GM21786 (cell line): ENCODE data around the gene COBL.

ENCODE experiments used
- ATAC-seq: cut with Tn5 transposase; IDR thresholded peaks from one replicate; pipeline ENCODE4 v1.9.1; 2021; ENCODE audit not compliant: unreplicated experiment

COBL gene

DNA sequence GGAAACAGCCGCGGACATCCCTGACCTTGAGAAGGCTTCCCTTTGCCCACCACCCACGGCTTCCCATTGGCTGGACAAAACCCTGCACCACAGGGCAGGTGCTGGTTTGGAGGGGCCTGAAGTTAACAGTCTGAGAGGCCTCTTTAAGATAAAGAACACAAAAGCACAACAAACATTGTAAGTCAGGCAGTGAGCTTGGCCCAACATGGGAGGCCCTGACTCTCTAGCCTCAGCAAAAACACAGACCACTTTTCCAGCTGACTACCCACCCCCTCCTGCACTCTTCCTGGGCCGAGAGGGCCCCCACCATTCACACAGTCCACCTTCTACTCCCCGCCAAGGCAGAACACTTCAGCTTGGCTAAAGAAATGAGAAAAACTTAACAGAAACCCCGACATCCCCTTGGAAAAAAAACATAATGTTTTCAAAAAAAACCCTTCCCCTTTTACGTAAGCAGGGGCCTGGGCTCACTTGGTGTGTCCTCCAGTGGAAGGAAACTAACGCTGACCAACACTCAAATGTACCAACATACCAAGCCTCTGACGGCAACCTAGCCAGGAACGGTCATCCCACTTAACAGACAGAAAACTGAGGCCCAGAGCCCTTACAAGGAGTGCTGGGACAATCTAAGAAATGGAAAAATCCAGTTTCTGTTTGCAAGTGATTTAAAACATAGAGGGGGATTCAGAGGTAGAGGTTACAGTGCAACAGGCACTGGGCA lies 80.9 kb downstream of the COBL start:
- ATAC-seq: no peak

DNA sequence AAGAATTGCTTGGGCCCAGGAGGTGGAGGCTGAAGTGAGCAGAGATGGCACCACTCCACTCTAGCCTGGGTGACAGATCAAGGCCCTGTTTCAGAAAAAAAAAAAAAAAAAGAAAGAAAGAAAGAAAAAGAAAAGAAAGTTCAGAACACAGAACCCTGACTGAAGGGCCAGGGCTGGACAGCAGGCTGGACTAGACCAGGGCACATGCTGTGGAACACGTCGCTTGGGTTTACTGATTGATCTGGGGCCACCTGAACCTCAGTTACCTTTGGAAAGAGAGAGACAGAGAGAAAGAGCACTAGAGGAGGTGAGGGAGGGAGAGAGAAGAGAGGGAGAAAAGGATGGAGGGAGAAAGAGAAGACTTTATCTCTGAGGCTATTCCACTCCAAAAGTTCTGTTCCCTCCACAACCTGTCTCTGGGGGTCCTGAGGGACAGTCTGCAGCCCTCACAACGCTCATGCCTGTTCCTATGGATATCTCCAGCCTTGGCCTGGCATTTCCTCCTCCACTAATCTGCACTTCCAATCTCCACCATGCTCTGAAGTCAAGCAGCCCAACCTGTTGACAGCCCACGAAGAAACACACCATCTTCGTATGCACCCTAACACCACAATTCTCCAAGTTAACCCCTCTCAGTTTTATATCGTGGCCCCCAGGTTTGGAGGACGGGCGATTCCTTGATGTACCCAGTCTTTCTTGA lies 81.8 kb downstream of the COBL start:
- ATAC-seq: no peak

GRCh38 chr7:51234139-51234538 lies 82.5 kb downstream of the COBL start:
- no peak for ATAC-seq

- no peak for ATAC-seq
These were observed 83.2 kb downstream of the COBL start for GRCh38 chr7:51233374-51233773.

DNA sequence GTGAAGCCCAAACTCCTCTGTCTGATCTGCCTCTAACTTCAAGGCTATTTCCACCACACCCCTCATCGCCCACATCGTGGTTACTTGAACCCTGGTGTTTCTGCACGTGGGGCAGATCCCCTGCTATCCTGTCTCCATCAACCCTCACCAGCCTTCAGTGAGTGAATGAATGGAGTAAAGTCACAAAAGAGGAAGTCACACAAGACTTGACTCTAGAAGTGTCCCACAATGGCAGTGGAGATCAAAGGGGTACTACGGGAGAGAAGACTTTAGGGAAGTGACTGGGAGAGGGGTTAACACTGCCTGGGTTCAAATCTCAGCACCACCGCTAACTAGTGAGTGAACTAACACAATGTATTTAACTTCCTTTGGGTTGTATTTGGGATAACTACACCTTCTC lies 85.9 kb downstream of the COBL start:
- ATAC-seq: no peak

GRCh38 chr7:51230324-51230625 lies 86.3 kb downstream of the COBL start:
- no peak for ATAC-seq

GRCh38 chr7:51229620-51230323 lies 86.8 kb downstream of the COBL start:
- ATAC-seq: no peak

GRCh38 chr7:51229106-51229537 lies 87.5 kb downstream of the COBL start:
- no peak for ATAC-seq

DNA sequence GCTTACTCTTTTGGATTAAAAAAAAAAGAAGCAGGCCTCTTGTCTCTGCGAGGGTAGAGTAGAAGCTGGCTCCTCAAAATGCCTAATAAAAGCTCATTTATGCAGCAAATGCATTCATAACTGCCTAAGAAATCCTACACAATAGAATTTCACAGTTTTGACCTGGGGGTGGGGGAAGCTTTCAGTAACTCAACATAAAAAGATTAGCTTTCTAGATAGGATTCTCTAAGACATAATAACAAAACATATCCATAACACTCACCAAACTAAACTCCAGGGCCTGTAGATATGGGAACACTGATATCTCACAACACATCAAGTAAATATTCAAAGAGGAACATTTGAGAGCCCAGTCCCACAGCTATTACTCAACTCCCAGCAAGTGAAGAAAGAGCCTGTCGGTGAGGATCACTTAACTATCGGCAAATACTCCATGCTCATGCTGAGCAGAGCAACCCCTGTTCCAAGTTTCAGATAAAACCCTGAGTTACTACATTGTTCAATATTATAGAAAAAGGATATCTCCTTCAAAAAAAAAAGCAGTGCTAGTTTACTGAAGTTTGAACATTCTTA lies 88.1 kb downstream of the COBL start:
- no peak for ATAC-seq

DNA sequence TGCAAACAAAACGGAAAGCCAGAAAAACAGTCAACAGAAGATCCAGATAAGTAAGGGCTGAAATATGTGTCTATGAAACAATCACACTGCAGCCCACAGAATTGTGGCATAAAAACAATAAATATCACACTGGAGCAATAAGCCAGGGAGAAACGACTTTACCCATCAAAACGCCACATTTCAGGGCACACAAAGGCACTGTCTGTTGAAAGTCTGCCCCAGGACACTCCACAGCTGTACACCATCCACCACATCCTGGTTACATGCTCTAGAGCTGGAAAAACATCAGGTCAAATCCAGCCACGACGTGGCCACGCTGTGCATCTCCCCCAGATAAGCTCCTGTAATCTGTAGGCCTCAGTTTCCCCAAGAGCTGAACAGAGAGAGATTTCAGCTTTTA lies 88.7 kb downstream of the COBL start:
- ATAC-seq: no peak

DNA sequence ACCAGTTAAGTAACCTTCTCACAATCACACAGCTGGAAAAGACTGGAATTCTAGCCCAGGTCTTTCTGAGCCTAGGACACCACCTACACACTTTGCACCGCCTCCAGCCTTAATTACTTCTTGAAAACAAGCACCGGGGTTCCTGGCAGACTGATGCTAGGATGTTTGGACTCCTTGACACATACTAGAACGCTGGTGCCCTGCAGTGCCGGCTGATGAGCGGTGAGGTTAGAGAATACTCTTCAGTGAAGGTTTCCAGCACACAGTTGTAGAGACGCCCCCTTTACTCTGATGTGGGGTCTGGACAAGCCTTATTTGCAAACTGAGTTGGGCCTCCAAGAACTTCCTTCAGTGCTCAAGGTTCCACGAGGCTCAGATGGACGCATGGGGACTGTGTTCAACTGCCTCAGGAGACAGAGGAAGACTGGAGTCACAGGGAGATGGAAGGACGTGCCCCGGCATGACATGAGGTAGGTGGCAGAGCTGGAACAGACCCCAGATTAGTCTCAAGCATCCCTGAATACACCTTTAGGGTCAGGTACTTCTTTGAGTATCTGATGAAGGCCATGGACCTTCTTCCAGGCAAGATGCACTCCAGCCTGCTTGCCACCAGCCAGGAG lies 89.6 kb downstream of the COBL start:
- no peak for ATAC-seq

DNA sequence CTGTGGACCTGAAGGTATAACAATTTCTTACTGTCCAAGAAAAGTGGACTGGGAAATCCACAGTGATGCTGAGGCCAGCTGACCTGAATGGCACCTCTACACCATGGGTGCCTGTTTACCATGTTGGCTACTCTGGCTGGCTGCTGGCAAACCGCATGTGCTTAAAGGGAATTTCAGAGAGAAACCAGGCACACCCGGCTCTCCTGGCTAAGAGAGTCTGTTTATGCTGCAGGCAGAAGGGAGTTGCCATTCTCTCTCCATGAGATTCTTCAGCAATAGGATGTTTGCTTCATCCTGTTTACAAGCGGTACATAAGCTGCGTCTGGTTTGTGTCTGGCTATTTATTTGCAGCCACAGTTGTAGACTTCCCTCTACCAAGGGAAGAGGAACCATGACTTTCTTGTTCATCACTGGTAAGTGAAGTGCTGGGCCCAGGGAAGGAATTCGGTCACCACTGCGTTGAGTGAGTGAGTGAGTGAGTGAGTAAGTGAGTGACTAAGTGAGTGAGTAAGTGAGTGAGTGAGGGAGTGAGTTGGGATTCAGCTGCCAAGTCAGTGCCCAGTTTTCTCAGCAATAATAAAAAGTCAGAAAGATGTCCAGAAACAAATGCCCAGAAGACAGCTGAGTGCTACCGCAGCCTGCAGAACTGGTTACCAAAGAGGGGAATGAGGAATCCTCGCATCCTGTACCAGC lies 90.4 kb downstream of the COBL start:
- no peak for ATAC-seq

DNA sequence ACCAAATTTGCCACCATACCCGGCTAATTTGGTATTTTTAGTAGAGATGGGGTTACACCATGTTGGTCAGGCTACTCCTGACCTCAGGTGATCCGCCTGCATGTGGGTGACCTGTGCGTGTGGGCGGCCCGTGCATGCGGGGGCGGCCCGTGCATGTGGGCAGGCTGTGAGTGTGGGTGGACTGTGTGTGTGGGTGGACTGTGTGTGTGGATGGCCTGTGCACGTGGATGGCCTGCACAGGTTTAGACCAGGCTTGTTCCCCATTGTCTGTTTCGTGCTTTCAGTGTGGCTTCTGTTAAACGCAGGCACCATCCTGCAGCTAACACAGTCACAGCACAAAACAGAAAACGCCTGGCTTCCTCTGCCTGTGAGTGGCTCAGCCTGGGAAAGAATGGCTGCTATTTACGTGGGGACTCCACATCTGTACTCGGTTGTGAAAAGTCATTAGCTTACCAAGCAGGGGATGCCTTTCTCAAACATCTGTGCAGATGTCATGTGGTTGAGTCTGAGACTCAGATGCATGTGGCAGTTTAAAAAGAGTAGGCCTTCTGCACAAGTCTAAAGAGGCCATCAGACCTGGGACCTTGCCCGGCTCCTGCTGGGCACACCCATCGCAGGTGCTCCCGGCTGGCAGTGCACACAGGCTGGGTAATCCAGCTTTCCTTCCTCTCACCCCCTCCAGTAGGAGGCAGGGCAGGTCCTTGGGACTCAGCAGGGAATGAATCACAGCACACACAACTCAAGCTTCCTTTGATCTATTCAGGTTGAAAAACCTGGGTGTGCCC lies 91.6 kb downstream of the COBL start:
- no peak for ATAC-seq

DNA sequence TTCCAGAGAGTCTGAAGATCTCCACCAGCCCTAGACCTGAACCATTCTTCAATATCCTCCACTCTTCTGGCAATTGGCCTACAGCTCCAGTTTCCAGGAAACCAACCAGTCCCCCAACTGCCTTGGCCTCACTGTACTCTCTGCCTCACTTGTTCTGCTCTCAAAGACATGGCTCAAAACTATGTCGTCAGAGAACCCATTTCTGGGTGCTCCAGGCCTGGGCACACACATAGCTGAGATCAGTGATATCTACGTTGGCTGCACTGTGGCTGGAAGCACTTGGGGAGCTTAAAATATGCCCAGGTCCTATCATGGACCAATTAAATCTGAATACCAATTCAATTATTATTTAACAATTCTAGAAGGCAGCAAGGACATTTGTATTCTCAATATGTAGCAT lies 93.1 kb downstream of the COBL start:
- ATAC-seq: no peak

GRCh38 chr7:51222916-51223315 lies 93.7 kb downstream of the COBL start:
- ATAC-seq: no peak

GRCh38 chr7:51220226-51220625 lies 96.4 kb downstream of the COBL start:
- ATAC-seq: no peak

- no peak for ATAC-seq
These were observed 97.2 kb downstream of the COBL start for GRCh38 chr7:51219261-51219988.

GRCh38 chr7:51217804-51218203 lies 98.8 kb downstream of the COBL start:
- ATAC-seq: no peak

DNA sequence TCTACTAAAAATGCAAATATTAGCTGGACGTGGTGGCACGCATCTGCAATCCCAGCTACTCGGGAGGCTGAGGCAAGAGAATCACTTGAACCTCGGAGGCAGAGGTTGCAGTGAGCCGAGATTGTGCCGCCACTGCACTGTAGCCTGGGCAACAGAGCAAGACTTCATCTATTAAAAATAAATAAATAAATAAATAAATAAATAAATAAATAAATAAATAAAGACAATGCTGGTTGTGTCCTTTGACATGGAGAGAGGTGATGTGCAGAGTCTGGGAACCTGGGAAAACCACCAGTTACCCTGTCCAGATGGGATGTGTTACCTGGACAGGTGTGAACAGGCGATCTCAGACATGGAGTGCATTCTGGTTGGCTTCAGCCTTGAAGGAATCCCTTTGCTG lies 102.5 kb downstream of the COBL start:
- no peak for ATAC-seq
